Activated CD8-positive, alpha-beta T cell treated with anti-CD3 and anti-CD28 coated beads for 36 hours (primary cell): Measurements from ENCODE around the gene TBKBP1. TPM values are rescaled to one million over a fixed set of nuclear protein-coding genes. Genes with fewer than 3 reads are reported as not detected.
A peak's percentile ranks its signal among the peaks of the same experiment; 100 is the strongest.

Experiments used
- ATAC-seq: fragments of 200-7000 bp; cut with Tn5 transposase; one replicate; pipeline ENCODE4 v1.10.0; 2021; ENCODE audit warnings: mild to moderate bottlenecking, moderate library complexity
- CTCF ChIA-PET: fragments of 350-600 bp; sonication (Branson Sonifier 250); formaldehyde crosslinking; loops from one replicate; lab custom pipeline; 2021; ENCODE audit warnings: antibody characterized with exemption; lab: Charles Lee
- POLR2A ChIA-PET: fragments of 350-600 bp; sonication (Branson Sonifier 250); formaldehyde crosslinking; loops from one replicate; lab custom pipeline; 2021; ENCODE audit warnings: antibody characterized with exemption; lab: Charles Lee
- DNase-seq: peaks from one replicate; pipeline ENCODE4 v3.0.0-alpha.2; 2020
- H3K27ac Mint-ChIP-seq: one replicate; pipeline ENCODE4 v1.8.0; 2021; ENCODE audit warnings: mild to moderate bottlenecking, mixed read lengths
- H3K27me3 Mint-ChIP-seq: one replicate; pipeline ENCODE4 v1.8.0; 2021; ENCODE audit warnings: mixed read lengths
- H3K36me3 Mint-ChIP-seq: one replicate; pipeline ENCODE4 v1.8.0; 2021; ENCODE audit warnings: low read depth, mixed read lengths
- H3K4me1 Mint-ChIP-seq: one replicate; pipeline ENCODE4 v1.8.0; 2021; ENCODE audit warnings: low read depth, mixed read lengths
- H3K4me3 Mint-ChIP-seq: one replicate; pipeline ENCODE4 v1.8.0; 2021; ENCODE audit warnings: mild to moderate bottlenecking, moderate library complexity, mixed read lengths
- H3K9me3 Mint-ChIP-seq: one replicate; pipeline ENCODE4 v1.8.0; 2021; ENCODE audit warnings: mixed read lengths
- intact Hi-C: fragments of 100-400 bp; cut with micrococcal nuclease; formaldehyde crosslinking; loops from one replicate; pipeline ENCODE4 v1.10.0; 2022
- total RNA-seq, 2 experiments: library from RNA; stranded (reverse); gene quantifications; one replicate each; pipeline ENCODE4 v1.2.3, GENCODE V29; 2021
- TF ChIP-seq, protein P1 (sequence below): fragments of 200-600 bp; IDR thresholded peaks from one replicate; pipeline ENCODE4 v1.8.0; 2022; ENCODE audit warnings: antibody characterized with exemption, mild to moderate bottlenecking

TBKBP1 gene
- total RNA-seq, 2 experiments from 2014 or later: 12.4 to 13.6 TPM

DNA sequence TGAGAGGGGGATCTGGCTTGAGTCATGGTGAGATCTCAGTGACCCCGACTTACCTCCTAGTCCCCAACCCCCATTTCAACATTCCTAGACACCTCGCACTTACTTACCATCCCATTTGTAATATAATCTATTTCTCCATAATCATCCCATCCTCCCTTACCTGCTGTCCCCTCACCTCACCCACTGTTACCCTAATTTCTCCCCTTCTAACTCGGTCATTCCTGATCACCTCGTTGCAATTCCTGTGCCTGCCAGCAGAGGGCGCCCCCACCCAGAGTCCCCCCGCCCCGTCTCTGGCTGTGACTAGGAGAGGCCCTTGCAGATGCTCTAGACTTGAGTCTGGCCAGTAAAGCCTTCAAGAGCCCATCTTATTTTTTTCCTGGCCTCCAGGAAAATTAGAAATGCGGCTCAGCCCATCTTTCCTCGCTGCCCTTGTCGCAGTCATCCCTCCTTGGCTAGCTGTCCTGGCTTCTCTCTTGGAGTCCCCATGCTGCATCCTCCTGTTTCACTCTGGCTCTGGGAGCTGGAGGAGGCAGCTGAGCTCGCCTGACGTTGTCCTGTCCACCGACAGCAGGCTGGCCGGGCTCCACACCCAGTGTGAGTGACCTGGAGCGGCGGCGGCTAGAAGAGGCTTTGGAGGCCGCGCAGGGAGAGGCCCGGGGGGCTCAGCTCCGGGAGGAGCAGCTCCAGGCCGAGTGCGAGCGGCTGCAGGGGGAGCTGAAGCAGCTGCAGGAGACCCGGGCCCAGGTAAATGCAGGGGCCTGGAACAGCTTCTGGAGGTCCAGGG is 5.0 kb downstream of the TBKBP1 start:
- POLR2A ChIA-PET: interaction anchor here (0.6 to 18.8 kb wide), 5 partner anchors 11 to 85 kb away, joined by 3 to 493 read pairs (median 4); partner anchors contain the start of gene TBX21
- intact Hi-C loops: loop anchor here (2.0 to 5.0 kb wide), 3 partner anchors 33 to 103 kb away; partner anchors contain the start of gene TBX21
- ATAC-seq: peak; percentile 21
- CTCF ChIA-PET: interaction anchor here (0.7 to 19.3 kb wide), 31 partner anchors 8 to 148 kb away, joined by 3 to 424 read pairs (median 5); partner anchors contain the start of gene TBX21
- peaks cover 8% of the 10 kb centered on the region for H3K36me3 Mint-ChIP-seq
- peak; percentile 88 for DNase-seq
- no peaks in the 10 kb centered on the region for H3K9me3 Mint-ChIP-seq
- H3K4me3 Mint-ChIP-seq: peak overlapping the region; percentile 15
- peak overlapping the region; percentile 14 for H3K27ac Mint-ChIP-seq
- H3K27me3 Mint-ChIP-seq: no peaks in the 10 kb centered on the region
- H3K4me1 Mint-ChIP-seq: peaks cover 73% of the 10 kb centered on the region
- TF ChIP-seq, protein P1, sequence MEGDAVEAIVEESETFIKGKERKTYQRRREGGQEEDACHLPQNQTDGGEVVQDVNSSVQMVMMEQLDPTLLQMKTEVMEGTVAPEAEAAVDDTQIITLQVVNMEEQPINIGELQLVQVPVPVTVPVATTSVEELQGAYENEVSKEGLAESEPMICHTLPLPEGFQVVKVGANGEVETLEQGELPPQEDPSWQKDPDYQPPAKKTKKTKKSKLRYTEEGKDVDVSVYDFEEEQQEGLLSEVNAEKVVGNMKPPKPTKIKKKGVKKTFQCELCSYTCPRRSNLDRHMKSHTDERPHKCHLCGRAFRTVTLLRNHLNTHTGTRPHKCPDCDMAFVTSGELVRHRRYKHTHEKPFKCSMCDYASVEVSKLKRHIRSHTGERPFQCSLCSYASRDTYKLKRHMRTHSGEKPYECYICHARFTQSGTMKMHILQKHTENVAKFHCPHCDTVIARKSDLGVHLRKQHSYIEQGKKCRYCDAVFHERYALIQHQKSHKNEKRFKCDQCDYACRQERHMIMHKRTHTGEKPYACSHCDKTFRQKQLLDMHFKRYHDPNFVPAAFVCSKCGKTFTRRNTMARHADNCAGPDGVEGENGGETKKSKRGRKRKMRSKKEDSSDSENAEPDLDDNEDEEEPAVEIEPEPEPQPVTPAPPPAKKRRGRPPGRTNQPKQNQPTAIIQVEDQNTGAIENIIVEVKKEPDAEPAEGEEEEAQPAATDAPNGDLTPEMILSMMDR: peak; percentile 99

DNA sequence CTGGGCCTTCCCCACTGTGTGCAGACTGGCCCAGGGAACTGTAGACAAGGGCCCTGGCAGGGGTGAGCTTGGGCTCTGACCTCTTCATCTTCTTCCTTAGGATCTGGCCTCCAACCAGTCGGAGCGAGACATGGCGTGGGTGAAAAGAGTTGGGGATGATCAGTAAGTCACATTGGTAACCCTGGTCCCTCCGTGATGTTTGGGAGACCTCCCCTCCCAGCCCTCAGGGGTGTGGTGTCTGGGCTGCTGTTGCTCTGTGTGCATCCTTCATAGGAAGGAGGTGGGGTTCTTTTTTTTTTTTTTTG is 5.5 kb downstream of the TBKBP1 start:
- no peak for ATAC-seq
- ChIA-PET CTCF (interaction anchor here (0.7 to 19.3 kb wide), 29 partner anchors 9 to 148 kb away, joined by 3 to 424 read pairs (median 5); partner anchors contain the start of gene TBX21), POLR2A (interaction anchor here (0.6 to 18.8 kb wide), 5 partner anchors 12 to 84 kb away, joined by 3 to 493 read pairs (median 4); partner anchors contain the start of gene TBX21)
- Mint-ChIP-seq H3K4me1 (peaks cover 79% of the 10 kb centered on the region), H3K27ac (peak overlapping the region; percentile 47), H3K4me3 (no peak overlapping the region), H3K9me3 (no peaks in the 10 kb centered on the region), H3K27me3 (no peaks in the 10 kb centered on the region), H3K36me3 (peaks cover 11% of the 10 kb centered on the region)
- TF ChIP-seq, protein P1: no peak
- intact Hi-C loops: loop anchor here (2.0 to 5.0 kb wide), 3 partner anchors 33 to 103 kb away; partner anchors contain the start of gene TBX21
- no peak for DNase-seq

DNA sequence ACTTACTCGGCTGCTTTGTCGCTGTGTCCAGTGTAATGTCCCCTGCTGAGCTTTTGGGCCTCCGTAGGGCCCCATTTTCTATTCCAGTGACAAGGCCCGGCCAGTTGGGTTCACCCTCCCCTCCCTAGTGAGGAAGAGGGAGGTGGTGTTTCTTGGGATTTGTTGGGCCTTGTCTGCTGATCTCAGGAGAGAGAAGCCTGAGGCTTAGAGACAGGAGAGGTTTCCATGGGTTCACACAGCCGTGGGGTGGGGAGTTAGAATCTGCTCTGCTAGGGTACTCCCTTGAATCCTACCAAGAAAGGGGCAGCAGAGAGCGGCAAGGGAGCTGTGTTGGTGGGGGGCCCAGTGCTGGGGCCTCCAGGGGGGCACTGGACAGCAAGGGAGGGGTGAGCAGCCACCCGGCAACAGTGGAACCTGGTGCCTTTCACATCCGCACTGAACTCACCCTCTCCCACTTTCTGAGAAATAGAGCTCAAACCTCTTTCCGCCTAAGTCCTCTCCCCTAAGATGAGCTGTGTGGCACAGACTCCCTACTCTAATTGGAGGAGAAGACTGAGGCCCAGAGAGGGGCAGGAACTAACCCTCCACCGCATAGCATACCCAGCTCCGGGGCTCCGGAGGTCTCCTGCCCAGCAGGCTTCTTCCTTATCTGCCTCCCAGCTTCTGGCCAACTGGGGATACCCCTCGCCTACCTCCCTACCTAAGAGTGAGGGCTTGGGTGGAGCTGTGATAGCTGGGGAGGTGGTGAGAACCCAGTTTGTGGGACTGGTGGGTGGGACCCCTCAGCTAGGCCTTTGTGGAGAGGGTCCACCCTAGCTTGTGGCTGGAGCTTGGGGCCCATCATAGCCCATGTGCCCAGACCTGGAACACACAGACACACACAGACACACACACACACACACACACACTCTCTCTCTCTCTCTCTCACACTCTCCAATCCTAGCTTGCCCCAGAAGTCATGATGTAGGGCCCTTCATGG is 6.8 kb downstream of the TBKBP1 start:
- peaks cover 17% of the 10 kb centered on the region for H3K36me3 Mint-ChIP-seq
- POLR2A ChIA-PET: interaction anchor here (0.7 to 18.8 kb wide), 8 partner anchors 10 to 52 kb away, joined by 4 to 493 read pairs (median 4); partner anchors contain the start of gene TBX21
- H3K4me1 Mint-ChIP-seq: peaks cover 82% of the 10 kb centered on the region
- TF ChIP-seq, protein P1: no peak
- peak; percentile 54 for DNase-seq
- no peaks in the 10 kb centered on the region for H3K9me3 Mint-ChIP-seq
- H3K27me3 Mint-ChIP-seq: no peaks in the 10 kb centered on the region
- peak; percentile 48 for ATAC-seq
- H3K27ac Mint-ChIP-seq: peak overlapping the region; percentile 93
- intact Hi-C loops: no loop called here
- peak overlapping the region; percentile 63 for H3K4me3 Mint-ChIP-seq
- CTCF ChIA-PET: interaction anchor here (1.0 to 19.3 kb wide), 9 partner anchors 13 to 101 kb away, joined by 3 to 424 read pairs (median 5); partner anchors contain the start of gene TBX21

DNA sequence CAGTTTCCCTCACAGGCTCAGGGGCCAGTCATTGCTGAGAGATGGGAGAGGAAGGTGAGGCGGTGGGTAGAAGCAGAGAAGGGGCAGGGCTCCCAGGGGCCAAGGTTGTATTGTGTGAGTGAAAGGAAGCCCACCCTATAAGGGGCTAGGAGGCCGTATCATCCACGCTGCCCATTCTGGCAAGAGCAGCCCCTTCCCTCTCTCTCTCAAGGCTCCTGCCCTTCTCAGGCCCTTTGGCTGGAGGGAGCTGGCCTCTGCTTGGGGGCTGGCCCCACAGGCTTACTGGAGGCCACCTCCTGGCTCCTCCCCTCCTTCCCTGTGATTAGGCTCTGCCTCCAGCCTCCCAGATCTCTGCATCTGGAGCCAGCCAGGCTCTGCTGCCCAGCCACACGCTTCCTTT is 7.6 kb downstream of the TBKBP1 start:
- DNase-seq (no peak), ATAC-seq (no peak)
- Mint-ChIP-seq H3K27ac (peak overlapping the region; percentile 93), H3K36me3 (peaks cover 17% of the 10 kb centered on the region), H3K4me1 (peaks cover 87% of the 10 kb centered on the region), H3K4me3 (peak overlapping the region; percentile 63), H3K9me3 (no peaks in the 10 kb centered on the region), H3K27me3 (no peaks in the 10 kb centered on the region)
- TF ChIP-seq, protein P1: no peak
- CTCF ChIA-PET: interaction anchor here (1.0 to 19.3 kb wide), 6 partner anchors 12 to 100 kb away, joined by 4 to 424 read pairs (median 14); partner anchors contain the start of gene TBX21
- POLR2A ChIA-PET: interaction anchor here (1.0 to 18.8 kb wide), 6 partner anchors 8 to 38 kb away, joined by 4 to 493 read pairs (median 17); partner anchors contain the start of genes TBKBP1 and TBX21
- intact Hi-C loops: loop anchor here (2.0 kb wide), 1 partner anchor 17 kb away; no protein-coding TSS in a partner anchor
